Measurements from ENCODE around the gene CHAT. TPM values are rescaled to one million over a fixed set of nuclear protein-coding genes. Genes with fewer than 3 reads are reported as not detected.
A peak's percentile ranks its signal among the peaks of the same experiment; 100 is the strongest.

Gene CHAT
- total RNA-seq, 4 donors from 2014 or later = not detected

DNA sequence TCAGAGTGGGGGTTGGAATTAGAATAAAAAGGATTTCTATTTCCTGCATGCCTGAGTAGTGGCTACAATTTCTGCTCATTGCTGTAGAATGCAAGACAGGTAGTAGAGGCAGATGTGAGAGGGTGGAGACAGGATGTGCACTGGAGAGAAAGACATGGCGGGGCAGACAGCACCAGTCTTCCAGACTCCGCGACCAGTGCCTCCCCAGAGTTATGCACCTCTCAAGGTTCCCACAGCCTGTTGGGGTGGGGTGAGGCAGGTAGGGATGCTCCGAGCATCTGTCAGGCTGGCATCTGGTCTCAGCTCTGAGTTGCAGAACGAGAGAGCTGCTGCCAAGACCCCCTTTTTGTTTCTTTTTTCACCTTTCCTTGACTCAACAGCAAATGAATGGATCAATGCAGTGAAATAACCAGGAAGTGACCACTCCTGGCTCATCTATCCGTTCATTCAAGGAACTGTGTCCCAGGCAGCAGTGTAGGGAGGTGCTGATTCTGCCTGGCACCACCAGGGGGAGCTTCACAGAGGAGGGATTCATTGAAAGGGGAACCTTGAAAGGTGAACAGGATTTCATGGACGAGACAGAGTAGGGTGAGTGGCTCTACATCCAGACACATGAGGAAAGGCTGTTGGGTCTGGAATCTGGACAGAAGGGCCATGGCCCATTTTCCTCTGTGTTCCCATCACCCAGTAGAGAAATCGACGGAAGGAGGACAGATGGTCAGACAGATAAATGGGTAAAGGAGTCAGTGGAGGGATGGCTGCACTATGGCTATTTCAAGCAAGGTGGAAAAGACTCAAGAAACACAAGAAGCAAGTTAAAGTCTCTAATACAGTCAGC lies 20.9 kb upstream of the CHAT start:
- ATAC-seq (ENCODE audit: low FRiP score) = peak; percentile 60
- no peak for DNase-seq (ENCODE audit: low spot score)
- TF ChIP-seq, protein P1, sequence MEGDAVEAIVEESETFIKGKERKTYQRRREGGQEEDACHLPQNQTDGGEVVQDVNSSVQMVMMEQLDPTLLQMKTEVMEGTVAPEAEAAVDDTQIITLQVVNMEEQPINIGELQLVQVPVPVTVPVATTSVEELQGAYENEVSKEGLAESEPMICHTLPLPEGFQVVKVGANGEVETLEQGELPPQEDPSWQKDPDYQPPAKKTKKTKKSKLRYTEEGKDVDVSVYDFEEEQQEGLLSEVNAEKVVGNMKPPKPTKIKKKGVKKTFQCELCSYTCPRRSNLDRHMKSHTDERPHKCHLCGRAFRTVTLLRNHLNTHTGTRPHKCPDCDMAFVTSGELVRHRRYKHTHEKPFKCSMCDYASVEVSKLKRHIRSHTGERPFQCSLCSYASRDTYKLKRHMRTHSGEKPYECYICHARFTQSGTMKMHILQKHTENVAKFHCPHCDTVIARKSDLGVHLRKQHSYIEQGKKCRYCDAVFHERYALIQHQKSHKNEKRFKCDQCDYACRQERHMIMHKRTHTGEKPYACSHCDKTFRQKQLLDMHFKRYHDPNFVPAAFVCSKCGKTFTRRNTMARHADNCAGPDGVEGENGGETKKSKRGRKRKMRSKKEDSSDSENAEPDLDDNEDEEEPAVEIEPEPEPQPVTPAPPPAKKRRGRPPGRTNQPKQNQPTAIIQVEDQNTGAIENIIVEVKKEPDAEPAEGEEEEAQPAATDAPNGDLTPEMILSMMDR (IDR thresholded peaks at IDR 0.05) = peak in 1 of 3 donors; percentile 27

DNA sequence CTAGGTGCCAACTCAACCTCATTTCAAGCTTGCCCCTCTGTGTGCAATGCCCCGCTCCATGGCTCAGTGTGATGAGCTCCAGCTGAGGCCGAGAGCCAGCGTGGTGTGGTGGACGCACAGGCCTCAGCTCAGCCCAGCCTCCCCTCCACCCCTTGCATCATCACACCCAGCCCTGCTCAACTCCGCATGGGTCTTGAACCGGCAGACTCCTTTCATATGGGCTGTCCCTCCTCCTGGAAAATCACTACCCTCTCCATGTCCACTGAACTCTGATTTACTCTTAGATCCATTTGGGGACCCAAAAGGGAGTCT lies 20.3 kb upstream of the CHAT start:
- DNase-seq (ENCODE audit: low spot score) (no peak), ATAC-seq (ENCODE audit: low FRiP score) (no peak)
- TF ChIP-seq, protein P1 (IDR thresholded peaks at IDR 0.05) = no peak

DNA sequence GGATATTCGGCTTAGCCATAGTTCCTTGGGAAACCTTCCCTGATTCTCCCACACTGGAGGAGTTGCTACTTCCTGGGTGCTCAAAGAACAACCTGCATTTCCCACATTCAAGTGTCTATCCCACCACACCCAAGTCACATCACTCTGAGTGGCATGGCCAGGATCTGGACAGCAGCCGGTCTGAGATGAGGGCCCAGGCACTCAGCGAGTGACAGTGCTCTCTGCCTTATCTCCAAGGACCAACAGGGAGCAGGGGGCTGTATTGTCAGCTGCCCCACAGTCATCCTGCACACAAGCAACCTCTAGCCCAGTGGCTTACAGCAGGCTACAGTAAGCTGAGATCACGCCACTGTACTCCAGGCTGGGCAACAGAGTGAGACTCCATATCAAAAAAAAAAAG lies 19.8 kb upstream of the CHAT start:
- ATAC-seq (ENCODE audit: low FRiP score) = no peak
- TF ChIP-seq, protein P1 (IDR thresholded peaks at IDR 0.05) = no peak
- DNase-seq (ENCODE audit: low spot score) = no peak

DNA sequence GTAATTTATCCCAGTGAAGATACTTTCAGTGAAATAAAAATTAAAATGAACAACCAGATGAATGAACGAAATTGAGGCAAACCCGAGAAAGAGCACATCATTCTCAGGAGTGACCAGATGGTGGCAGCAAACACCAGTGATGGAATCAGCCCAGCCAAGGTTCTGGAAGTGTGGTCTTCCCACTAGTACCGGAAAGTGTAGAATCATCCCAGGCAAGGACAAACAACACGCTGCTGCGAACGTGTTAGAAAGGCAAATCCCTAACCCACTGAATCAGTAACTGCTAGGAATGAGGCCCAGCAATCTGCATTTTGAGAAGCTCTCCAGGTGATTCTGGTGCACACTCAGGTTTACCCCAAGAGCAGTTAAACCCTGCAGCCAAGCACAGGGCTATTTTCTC lies 19.2 kb upstream of the CHAT start:
- ATAC-seq (ENCODE audit: low FRiP score) = no peak
- peak; percentile 41 for DNase-seq (ENCODE audit: low spot score)
- TF ChIP-seq, protein P1 (IDR thresholded peaks at IDR 0.05) = no peak

DNA sequence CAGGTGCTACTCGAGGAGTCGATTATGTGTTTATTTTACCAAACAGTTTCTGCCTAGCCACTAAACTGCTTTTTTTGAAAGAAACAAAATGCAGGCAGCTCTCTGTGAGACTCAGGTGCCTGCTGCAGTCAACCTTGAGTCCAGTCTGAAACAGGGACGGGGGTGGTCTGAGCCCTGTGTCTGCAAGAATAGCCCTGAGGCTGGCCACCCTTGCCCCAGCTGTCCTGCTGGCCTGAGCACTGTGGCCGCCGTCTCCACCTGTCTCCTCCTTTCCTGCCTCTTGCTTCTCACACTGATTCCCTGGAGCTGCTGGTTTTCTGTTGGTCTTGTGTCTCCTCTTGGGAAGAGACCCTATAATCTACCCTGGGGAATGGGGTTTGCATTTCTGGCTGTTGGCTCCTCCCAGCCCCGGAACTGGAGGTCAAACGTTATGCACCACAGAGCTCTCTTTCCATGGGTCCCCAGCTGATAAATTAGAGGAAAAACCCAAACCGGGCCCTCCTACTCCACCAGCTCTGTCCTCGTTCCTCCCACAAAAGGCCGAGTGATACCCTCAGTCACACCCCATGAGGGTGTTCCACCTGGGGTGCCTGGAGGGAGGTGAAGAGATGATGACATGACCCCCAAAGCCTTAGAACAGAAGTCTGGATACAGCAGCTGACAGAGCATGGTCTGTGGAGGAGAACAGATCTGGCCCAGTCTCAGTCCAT lies 18.7 kb upstream of the CHAT start:
- no peak for ATAC-seq (ENCODE audit: low FRiP score)
- DNase-seq (ENCODE audit: low spot score) = no peak
- TF ChIP-seq, protein P1 (IDR thresholded peaks at IDR 0.05) = no peak

DNA sequence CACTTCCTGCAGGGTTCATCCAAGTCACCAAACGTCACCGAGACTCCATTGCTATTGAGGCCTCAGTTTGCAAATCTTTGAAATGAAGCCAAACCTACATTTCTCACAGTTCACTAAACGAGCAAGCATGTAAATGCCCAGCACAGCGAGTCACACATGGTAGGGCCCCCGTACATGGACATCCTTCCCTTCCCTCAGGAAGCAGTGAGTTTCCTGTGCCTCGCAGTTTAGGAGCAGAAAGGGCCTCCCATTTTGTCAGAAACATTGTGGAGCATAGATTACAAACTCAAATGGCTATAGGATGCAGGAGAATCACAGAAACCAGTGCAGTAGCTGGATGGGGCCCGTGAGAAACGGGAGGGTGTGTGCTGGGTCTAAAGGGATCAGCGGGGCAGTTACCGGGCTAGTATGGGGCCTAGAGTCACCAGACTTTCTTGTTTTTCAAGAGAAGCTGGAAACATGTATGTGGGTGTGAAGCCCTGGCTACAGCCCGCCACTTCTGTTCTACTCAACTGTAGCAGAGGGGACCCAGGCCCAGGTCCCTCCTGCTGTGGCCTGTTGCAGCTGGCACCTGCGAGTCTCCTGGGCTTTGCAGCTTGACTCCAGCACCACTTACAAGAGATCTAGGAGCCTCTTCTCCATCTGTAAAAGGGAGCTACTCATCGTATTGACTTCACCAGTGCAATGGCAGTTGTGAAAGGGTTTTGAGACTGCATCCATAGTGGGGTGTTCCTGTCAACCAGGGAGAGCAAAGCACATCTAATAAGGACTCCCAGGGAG lies 17.9 kb upstream of the CHAT start:
- ATAC-seq (ENCODE audit: low FRiP score) (no peak), DNase-seq (ENCODE audit: low spot score) (no peak)
- TF ChIP-seq, protein P1 (IDR thresholded peaks at IDR 0.05) = no peak

Measured in omental fat pad (tissue), 4 donors.